Prostate gland (tissue), 2 donors: ENCODE data around the gene PIEZO2.

Experiments
- POLR2A ChIP-seq: fragments of 450-650 bp; IDR thresholded peaks from one replicate; pipeline ENCODE4 v1.6.1; 2016; ENCODE audit warnings: antibody characterized with exemption, mild to moderate bottlenecking
- POLR2AphosphoS5 ChIP-seq: sonication (generic); formaldehyde crosslinking; IDR thresholded peaks from one replicate; pipeline ENCODE4 v1.6.1; 2017; ENCODE audit warnings: antibody characterized with exemption
- TF ChIP-seq, protein P1 (sequence below), 4 experiments: fragments of 200-600 bp in 2 of 4; fragments of 450-650 bp in 2 of 4; sonication (generic) in 2 of 4; IDR thresholded peaks; 1 replicate in 3 of 4; 2 replicates in 1 of 4; pipeline ENCODE4 v1.5.1; 2016 to 2019; ENCODE audit warnings: antibody characterized with exemption in 4 of 4, mild to moderate bottlenecking in 2 of 4, moderate library complexity in 2 of 4

DNA sequence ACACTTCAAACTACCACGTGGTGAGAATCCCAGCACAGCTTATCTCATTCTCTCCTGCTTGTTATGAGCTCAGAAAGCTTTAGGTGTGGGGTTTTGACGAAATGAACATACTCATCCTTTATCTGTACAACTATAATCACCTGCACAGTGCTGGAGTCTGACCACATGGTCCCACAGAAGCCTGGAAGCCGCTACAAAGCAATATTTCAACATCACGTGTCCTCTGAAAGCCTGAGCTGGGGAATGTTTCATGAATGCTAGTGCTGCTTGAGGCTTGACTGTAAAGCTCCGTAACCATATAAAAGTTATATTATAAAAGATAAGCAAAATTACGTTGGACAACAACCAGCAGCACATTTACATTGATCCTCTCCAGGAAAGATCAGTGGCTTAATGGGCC lies 43.9 kb downstream of the PIEZO2 start:
- TF ChIP-seq POLR2A, result no peak
- TF ChIP-seq, protein P1, sequence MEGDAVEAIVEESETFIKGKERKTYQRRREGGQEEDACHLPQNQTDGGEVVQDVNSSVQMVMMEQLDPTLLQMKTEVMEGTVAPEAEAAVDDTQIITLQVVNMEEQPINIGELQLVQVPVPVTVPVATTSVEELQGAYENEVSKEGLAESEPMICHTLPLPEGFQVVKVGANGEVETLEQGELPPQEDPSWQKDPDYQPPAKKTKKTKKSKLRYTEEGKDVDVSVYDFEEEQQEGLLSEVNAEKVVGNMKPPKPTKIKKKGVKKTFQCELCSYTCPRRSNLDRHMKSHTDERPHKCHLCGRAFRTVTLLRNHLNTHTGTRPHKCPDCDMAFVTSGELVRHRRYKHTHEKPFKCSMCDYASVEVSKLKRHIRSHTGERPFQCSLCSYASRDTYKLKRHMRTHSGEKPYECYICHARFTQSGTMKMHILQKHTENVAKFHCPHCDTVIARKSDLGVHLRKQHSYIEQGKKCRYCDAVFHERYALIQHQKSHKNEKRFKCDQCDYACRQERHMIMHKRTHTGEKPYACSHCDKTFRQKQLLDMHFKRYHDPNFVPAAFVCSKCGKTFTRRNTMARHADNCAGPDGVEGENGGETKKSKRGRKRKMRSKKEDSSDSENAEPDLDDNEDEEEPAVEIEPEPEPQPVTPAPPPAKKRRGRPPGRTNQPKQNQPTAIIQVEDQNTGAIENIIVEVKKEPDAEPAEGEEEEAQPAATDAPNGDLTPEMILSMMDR (IDR thresholded peaks at IDR 0.05), result no peak
- no peak for TF ChIP-seq POLR2AphosphoS5
